Ovary (tissue), 3 donors: ENCODE measurements around the gene VSX2.

ENCODE experiments used
- POLR2A ChIP-seq: fragments of 450-650 bp; IDR thresholded peaks from one replicate; pipeline ENCODE4 v1.6.1; 2017; ENCODE audit warnings: antibody characterized with exemption, mild to moderate bottlenecking, moderate library complexity
- TF ChIP-seq, protein P1 (sequence below), 3 donors: fragments of 450-650 bp in 2 of 3; fragments of 200-600 bp in 1 of 3; IDR thresholded peaks; one replicate each; pipeline versions ENCODE4 v1.5.1 to v1.8.0; 2016 to 2022; ENCODE audit warnings: antibody characterized with exemption in 3 of 3, mild to moderate bottlenecking in 1 of 3
- donor health status: DM: no; HTN: no; CAD: no.

DNA sequence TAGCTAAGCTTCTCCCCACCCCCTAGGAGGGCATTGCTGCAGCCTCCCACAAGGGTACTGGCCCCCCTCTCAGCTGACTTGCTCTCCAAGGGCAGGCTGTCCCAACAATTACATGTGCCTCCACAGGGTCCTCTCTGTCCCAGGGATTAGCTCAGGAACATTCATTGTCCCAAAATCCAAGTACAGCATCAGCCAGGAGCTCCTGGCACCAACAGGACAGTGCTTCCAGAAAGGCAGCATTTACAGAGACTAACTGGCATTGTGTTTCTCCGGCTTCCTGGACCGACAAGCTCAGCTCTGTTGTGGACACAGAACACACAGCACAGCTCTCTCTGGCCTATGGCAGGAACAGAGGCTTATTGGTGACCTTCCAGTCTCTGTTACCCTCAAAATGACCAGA, 41.8 kb downstream of the VSX2 start:
- no peak for TF ChIP-seq POLR2A
- TF ChIP-seq, protein P1, sequence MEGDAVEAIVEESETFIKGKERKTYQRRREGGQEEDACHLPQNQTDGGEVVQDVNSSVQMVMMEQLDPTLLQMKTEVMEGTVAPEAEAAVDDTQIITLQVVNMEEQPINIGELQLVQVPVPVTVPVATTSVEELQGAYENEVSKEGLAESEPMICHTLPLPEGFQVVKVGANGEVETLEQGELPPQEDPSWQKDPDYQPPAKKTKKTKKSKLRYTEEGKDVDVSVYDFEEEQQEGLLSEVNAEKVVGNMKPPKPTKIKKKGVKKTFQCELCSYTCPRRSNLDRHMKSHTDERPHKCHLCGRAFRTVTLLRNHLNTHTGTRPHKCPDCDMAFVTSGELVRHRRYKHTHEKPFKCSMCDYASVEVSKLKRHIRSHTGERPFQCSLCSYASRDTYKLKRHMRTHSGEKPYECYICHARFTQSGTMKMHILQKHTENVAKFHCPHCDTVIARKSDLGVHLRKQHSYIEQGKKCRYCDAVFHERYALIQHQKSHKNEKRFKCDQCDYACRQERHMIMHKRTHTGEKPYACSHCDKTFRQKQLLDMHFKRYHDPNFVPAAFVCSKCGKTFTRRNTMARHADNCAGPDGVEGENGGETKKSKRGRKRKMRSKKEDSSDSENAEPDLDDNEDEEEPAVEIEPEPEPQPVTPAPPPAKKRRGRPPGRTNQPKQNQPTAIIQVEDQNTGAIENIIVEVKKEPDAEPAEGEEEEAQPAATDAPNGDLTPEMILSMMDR (IDR thresholded peaks at IDR 0.05): no peak
